IPS-NIHi7 (cell line): ENCODE results near the gene TRPM2.

Source experiments
- DNase-seq: peaks from one replicate; pipeline ENCODE4 v3.0.0; 2012; ENCODE audit warnings: mixed read lengths; ENCODE audit errors: extremely low spot score

TRPM2 gene

GRCh38 chr21:44429894-44430293 is 76.5 kb downstream of the TRPM2 start:
- no peak for DNase-seq

GRCh38 chr21:44431300-44431699 is 77.9 kb downstream of the TRPM2 start:
- DNase-seq: no peak

- no peak for DNase-seq
Measured at GRCh38 chr21:44432841-44433790, 79.7 kb downstream of the TRPM2 start.

- DNase-seq: no peak
Measured at GRCh38 chr21:44433791-44434567, 80.6 kb downstream of the TRPM2 start.

- no peak for DNase-seq
Measured at GRCh38 chr21:44434568-44434925, 81.1 kb downstream of the TRPM2 start.

GRCh38 chr21:44434936-44435635 is 81.7 kb downstream of the TRPM2 start:
- DNase-seq: no peak

- DNase-seq: no peak
Measured at GRCh38 chr21:44436111-44436611, 82.7 kb downstream of the TRPM2 start.

- no peak for DNase-seq
Measured at GRCh38 chr21:44436958-44437357, 83.5 kb downstream of the TRPM2 start.

- no peak for DNase-seq
Measured at GRCh38 chr21:44437371-44437695, 83.9 kb downstream of the TRPM2 start.

- DNase-seq: no peak
Measured at GRCh38 chr21:44437696-44438431, 84.4 kb downstream of the TRPM2 start.

- no peak for DNase-seq
Measured at GRCh38 chr21:44438531-44439210, 85.2 kb downstream of the TRPM2 start.

GRCh38 chr21:44439211-44439600 is 85.8 kb downstream of the TRPM2 start:
- DNase-seq: no peak

GRCh38 chr21:44440241-44441040 is 87.0 kb downstream of the TRPM2 start:
- no peak for DNase-seq

- no peak for DNase-seq
Measured at GRCh38 chr21:44441041-44441400, 87.6 kb downstream of the TRPM2 start.

- no peak for DNase-seq
Measured at GRCh38 chr21:44441581-44442265, 88.3 kb downstream of the TRPM2 start.

- DNase-seq: no peak
Measured at GRCh38 chr21:44442266-44443125, 89.1 kb downstream of the TRPM2 start.

GRCh38 chr21:44443291-44443890 is 90.0 kb downstream of the TRPM2 start:
- no peak for DNase-seq

- DNase-seq: no peak
Measured at GRCh38 chr21:44443891-44444285, 90.5 kb downstream of the TRPM2 start.
